KMS-11 (cell line): ENCODE data around the gene PRC1.
"Not testable (repeated sequence)": the region's sequence is repeated elsewhere in the genome, so short reads cannot be mapped to it uniquely, and the experiment has no call there.

Source experiments
- H2AFZ ChIP-seq: fragments of 200-600 bp; sonication (generic); 2 replicates; pipeline ENCODE4 v1.6.1; 2016; ENCODE audit warnings: antibody characterized with exemption, mixed run types, low read depth
- H3K27ac ChIP-seq: fragments of 200-600 bp; sonication (generic); 2 replicates; pipeline ENCODE4 v1.6.1; 2016; ENCODE audit warnings: mild to moderate bottlenecking, mixed run types
- H3K27me3 ChIP-seq: fragments of 200-600 bp; sonication (generic); 2 replicates; pipeline ENCODE4 v1.6.1; 2017; ENCODE audit warnings: mild to moderate bottlenecking, low read depth, mixed run types, moderate library complexity; ENCODE audit not compliant: insufficient read depth
- H3K36me3 ChIP-seq: fragments of 200-600 bp; sonication (generic); 2 replicates; pipeline ENCODE4 v1.6.1; 2017; ENCODE audit warnings: mild to moderate bottlenecking, mixed run types; ENCODE audit not compliant: insufficient read depth
- H3K4me1 ChIP-seq: fragments of 200-600 bp; sonication (generic); 2 replicates; pipeline ENCODE4 v1.6.1; 2016; ENCODE audit warnings: mild to moderate bottlenecking, low read depth, mixed run types; ENCODE audit not compliant: poor library complexity, severe bottlenecking
- H3K4me2 ChIP-seq: fragments of 200-600 bp; sonication (generic); 2 replicates; pipeline ENCODE4 v1.7.0; 2016; ENCODE audit warnings: mild to moderate bottlenecking, mixed run types
- H3K4me3 ChIP-seq: fragments of 200-600 bp; sonication (generic); IDR thresholded peaks from 2 replicates; pipeline ENCODE4 v1.6.1; 2017; ENCODE audit warnings: low read depth, low read length, mixed read lengths; ENCODE audit not compliant: insufficient read depth
- H3K79me2 ChIP-seq: fragments of 200-600 bp; sonication (generic); 2 replicates; pipeline ENCODE4 v1.6.1; 2016; ENCODE audit warnings: low read depth, mixed run types; ENCODE audit not compliant: insufficient read depth
- H3K9ac ChIP-seq: fragments of 200-600 bp; sonication (generic); 2 replicates; pipeline ENCODE4 v1.6.1; 2016; ENCODE audit warnings: mild to moderate bottlenecking, mixed run types
- H4K20me1 ChIP-seq: fragments of 200-600 bp; sonication (generic); 2 replicates; pipeline ENCODE4 v1.6.1; 2016; ENCODE audit warnings: mild to moderate bottlenecking, mixed run types; ENCODE audit not compliant: insufficient read depth
- CTCF ChIP-seq: fragments of 200-600 bp; sonication (generic); conservative IDR thresholded peaks from 2 replicates; pipeline ENCODE4 v1.6.1; 2017; ENCODE audit warnings: low read depth, mild to moderate bottlenecking, antibody characterized with exemption, low read length, moderate library complexity, mixed read lengths

PRC1 gene

GRCh38 chr15:91017716-91018115 lies 23.4 kb upstream of the PRC1 start:
- Histone ChIP-seq H3K4me3 (no peak overlapping the region), H2AFZ (no peak overlapping the region), H3K27me3 (no peaks in the 10 kb centered on the region), H3K4me2 (no peak overlapping the region), H4K20me1 (no peaks in the 10 kb centered on the region), H3K27ac (no peak overlapping the region), H3K79me2 (peaks cover 11% of the 10 kb centered on the region; the same call in 1 of the 2 replicates), H3K4me1 (peaks cover 11% of the 10 kb centered on the region), H3K9ac (no peak overlapping the region), H3K36me3 (no peaks in the 10 kb centered on the region)
- TF ChIP-seq CTCF = no peak

DNA sequence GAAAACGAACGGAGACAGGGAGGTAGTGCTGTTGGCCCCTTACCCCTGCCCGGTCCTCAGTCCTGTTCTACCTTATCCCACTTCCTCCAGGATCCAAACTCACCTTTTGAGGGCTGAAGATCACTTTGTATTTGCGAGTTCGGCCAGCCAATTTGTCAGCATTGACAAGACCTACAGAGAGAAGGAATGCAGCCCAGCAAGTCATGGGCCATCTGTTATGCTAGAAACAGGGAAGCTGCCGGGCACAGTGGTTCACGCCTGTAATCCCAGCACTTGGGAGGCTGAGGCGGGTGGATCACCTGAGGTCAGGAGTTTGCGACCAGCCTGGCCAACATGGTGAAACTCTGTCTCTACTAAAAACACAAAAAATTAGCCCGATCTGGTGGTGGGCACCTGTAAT lies 19.4 kb upstream of the PRC1 start:
- H3K4me3 ChIP-seq, H4K20me1 ChIP-seq, H3K79me2 ChIP-seq, H2AFZ ChIP-seq, H3K27ac ChIP-seq, H3K36me3 ChIP-seq, H3K9ac ChIP-seq, H3K4me1 ChIP-seq, H3K4me2 ChIP-seq, H3K27me3 ChIP-seq: not testable (repeated sequence)

DNA sequence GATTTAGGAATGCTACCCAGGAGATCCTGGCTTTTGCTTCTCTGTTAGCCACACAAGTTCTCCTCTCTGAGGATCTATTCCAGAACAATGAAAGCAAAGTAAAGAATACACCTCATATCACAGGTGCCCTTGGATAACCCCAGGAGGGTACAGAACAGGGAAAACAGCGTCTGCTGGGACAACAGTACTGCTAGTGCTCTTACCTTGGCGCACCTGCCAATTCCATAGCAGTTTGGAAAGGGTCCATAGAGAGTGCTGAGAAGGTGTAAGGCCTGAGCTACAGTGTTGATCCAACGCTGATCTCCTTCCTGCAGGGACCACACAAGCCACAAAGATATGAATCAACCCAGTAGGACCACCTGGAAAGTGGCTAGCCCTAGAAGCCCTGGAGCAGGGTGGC lies 12.9 kb upstream of the PRC1 start:
- no peak for TF ChIP-seq CTCF
- no peak overlapping the region for H2AFZ ChIP-seq
- H3K9ac ChIP-seq = no peak overlapping the region
- H3K27ac ChIP-seq = no peak overlapping the region
- H4K20me1 ChIP-seq = no peaks in the 10 kb centered on the region
- no peaks in the 10 kb centered on the region for H3K36me3 ChIP-seq
- no peak overlapping the region for H3K4me2 ChIP-seq
- H3K4me1 ChIP-seq = no peaks in the 10 kb centered on the region
- H3K4me3 ChIP-seq = no peak overlapping the region
- no peaks in the 10 kb centered on the region for H3K79me2 ChIP-seq
- H3K27me3 ChIP-seq = no peaks in the 10 kb centered on the region

GRCh38 chr15:91001209-91001608 lies 6.9 kb upstream of the PRC1 start:
- H3K79me2 ChIP-seq = no peaks in the 10 kb centered on the region
- no peaks in the 10 kb centered on the region for H3K36me3 ChIP-seq
- TF ChIP-seq CTCF = no peak
- H3K4me1 ChIP-seq = no peaks in the 10 kb centered on the region
- H2AFZ ChIP-seq = no peak overlapping the region
- no peak overlapping the region for H3K9ac ChIP-seq
- no peaks in the 10 kb centered on the region for H3K27me3 ChIP-seq
- no peak overlapping the region for H3K4me3 ChIP-seq
- no peaks in the 10 kb centered on the region for H4K20me1 ChIP-seq
- no peak overlapping the region for H3K27ac ChIP-seq
- no peak overlapping the region for H3K4me2 ChIP-seq

DNA sequence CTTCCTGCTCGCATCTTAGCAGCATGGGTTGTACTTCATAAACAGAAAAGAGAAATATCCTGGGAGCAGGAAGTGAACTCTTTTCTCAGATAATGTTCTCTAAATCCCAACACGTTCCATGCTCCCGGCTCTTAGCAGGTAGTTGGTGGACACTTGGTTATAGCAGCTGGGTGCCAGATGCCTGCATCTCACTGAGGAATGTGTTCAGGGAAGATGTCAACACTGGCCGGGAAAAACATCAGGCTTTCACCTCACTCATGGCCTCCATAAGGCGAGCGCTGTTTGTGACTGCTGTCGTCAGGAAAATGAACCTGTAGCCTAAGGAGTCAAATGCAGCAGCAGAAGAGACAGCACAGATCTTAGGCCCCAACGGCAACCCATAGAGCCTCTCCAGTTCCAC lies 4.4 kb upstream of the PRC1 start:
- H3K27ac ChIP-seq = no peak overlapping the region
- no peak overlapping the region for H3K4me2 ChIP-seq
- no peak for TF ChIP-seq CTCF
- no peaks in the 10 kb centered on the region for H4K20me1 ChIP-seq
- H2AFZ ChIP-seq = no peak overlapping the region
- no peak overlapping the region for H3K4me3 ChIP-seq
- H3K9ac ChIP-seq = no peak overlapping the region
- H3K4me1 ChIP-seq = peaks cover 6% of the 10 kb centered on the region
- no peaks in the 10 kb centered on the region for H3K36me3 ChIP-seq
- H3K79me2 ChIP-seq = peaks cover 6% of the 10 kb centered on the region
- no peaks in the 10 kb centered on the region for H3K27me3 ChIP-seq
